ENCODE results near the gene HOXD3.

GRCh38 chr2:176152350-176153181, 4.5 kb upstream of the HOXD3 start:
- TF ChIP-seq CTCF (IDR thresholded peaks at IDR 0.05) (no peak), POLR2A (IDR thresholded peaks at IDR 0.05) (no peak)

All from gastroesophageal sphincter (tissue), 3 donors.